HG03342 (cell line): ENCODE data around the gene PISD.
"Not testable (repeated sequence)": the region's sequence is repeated elsewhere in the genome, so short reads cannot be mapped to it uniquely, and the experiment has no call there.

ENCODE experiments used
- ATAC-seq: cut with Tn5 transposase; IDR thresholded peaks from one replicate; pipeline ENCODE4 v1.9.1; 2021; ENCODE audit warnings: mild to moderate bottlenecking, moderate library complexity; ENCODE audit not compliant: unreplicated experiment

PISD gene

DNA sequence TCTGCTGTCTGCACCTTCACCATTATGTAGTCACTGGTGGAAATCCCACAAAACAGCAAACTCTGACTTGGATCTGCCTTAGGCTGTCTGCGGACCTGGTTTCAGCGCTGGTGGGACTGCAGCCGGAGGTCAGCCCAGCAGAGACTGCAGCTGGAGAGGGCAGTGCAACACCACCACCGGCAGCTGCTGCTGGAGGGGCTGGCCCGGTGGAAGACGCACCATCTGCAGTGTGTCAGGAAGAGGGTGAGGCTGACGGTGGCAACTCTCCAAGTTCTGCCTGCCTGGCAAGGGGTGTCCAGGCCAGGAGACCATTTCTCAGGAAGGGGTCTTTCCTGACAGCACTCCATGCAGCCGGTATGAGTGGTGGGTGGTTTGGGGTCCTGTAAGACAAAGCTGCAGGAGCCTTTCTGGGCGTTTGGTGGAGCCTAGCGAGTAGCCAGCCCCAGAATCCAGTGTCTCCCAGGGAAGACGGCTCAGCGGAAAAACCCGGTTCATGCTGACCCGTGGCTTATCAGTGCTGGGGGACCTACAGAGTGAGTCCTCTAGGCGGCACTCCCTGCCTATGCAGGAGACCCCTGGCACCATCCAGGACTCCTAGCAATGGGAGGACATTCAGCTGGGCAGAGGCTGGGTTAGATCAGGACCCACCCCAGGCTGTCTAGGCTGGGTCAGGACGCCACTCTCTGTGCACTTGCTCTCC lies 50.8 kb downstream of the PISD start:
- ATAC-seq: no peak

DNA sequence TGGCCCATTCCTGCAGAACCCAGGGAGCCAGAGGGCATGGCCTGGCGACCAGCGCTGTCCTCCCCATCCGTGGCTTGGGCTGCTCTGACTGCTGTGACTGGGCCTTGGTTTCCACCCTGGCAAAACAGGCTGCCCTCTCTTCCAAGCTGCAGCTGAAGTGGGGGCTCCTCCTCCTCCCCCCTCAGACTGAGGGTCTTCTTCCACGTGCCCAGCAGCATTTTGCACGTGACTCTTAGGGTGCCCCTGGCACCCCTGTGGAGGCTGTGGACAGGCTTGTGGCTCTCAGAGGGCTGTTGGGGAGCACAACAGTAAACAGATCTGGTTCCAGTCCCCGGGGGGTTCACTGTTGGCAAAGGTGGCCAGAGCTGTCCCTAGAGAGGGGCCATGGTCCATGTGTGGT lies 51.4 kb downstream of the PISD start:
- no peak for ATAC-seq

DNA sequence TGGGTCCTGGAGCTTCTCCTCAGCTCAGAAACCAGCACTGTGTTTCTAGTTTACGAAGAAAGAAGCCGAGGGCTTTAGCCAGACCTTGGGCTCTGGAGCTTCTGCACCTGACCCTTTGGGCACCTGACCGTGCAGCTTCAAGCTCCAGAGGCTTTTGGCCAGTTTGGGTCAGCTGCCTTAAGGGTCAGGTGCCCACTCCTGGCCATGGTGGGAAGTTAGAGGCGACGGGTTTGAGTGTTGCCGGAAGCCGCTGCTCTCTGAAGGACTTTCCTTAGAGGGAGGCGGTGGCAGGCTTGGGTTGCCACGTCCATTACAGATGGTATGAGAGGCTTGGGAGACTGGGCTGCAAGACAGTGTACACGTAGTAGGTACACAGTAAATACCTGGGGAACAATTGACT lies 52.3 kb downstream of the PISD start:
- no peak for ATAC-seq

DNA sequence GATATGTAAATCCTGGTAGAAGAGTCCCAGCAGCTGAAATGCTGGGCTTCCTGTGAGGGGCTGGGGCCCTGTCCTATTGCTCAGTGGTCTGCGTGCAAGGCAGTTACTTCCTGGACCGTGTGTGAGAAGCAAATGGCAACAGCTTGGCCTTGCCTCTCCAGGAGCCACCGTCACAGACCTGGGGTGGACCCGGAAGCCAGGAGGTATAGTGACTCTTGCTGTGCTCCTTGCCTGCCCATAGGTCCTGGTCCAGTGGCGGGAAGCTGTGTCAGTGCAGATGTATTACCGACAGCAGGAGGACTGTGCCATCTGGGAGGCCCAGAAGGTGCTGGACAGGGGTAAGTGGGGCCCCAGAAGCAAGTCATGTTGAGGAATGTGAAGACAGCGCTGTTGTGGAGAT lies 54.3 kb downstream of the PISD start:
- ATAC-seq: no peak

DNA sequence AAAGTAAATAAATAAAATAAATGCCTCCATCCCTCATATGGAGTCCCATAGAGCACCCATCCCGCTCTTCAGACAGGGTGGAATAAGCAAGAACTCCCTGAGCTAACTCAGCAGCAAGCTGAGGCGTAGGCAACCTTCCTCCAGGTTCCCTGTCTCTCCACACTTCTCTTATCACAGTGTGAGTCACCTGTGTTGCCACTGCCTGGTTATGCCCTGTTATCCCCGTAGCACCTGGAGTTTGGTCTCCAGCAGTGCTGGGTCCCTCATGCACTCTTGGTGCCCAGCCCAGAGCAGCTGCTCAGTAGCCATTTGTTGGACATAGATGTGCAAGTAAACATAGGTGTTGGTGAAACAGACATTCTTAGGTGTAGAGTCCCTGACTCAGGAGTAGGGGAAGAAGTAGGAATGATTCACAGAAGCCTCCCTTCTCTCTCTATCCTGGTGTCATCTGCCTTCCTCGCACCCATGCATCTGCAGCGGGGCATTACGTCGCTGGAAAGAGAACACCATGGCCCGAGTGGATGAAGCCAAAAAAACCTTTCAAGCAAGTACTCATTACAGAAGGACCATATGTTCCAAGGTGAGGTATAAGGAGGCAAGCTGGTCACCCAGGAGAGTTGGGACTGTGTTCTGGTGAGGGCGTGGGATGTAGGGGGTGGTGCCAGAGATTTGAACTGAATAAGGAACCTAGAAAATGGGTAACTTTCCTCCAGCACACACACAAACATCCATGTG lies 56.0 kb downstream of the PISD start:
- no peak for ATAC-seq

DNA sequence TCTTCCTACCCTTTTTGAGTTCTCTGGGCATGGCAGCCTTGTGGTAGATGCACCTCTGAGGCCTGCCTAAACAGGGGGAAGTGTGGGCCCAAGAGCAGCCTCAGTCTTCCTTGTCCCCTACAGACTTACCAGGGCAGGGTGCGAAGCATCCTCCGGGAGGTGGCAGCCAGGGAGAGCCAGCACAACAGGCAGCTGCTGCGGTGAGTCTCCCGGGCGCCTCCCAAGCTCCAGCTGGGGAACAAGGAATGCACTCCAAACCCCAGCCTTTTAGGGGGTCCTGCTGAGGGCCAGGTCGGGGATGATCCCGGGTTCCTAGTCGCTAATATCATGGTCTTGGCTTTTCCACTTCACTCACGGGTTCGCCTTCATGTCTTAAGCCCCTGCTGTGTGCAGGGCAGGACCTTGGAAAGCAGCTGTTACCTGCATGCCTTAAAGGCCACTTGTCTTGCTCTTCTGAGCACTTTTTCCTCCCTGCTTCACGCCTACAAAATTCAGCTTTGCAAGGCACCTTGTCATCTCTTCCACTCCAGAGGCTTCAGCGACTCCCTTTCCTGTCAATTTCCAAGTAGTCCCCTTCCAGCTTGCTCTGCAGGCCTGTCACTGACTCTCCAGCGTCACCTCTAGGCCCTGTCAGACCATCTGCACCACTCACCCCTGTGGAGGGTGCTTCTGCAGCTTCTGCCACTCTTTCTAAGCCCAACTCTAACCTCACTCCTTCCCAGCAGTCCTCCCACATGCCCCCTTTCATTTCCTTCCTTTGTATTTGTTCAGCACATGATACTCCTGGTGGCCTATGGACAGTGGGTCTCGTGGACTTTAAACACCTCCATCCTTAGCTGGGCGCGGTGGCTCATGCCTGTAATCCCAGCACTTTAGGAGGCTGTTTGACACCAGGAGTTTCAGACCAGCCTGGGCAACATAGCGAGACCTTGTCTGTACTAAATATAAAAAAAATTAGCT lies 57.0 kb downstream of the PISD start:
- ATAC-seq: no peak

DNA sequence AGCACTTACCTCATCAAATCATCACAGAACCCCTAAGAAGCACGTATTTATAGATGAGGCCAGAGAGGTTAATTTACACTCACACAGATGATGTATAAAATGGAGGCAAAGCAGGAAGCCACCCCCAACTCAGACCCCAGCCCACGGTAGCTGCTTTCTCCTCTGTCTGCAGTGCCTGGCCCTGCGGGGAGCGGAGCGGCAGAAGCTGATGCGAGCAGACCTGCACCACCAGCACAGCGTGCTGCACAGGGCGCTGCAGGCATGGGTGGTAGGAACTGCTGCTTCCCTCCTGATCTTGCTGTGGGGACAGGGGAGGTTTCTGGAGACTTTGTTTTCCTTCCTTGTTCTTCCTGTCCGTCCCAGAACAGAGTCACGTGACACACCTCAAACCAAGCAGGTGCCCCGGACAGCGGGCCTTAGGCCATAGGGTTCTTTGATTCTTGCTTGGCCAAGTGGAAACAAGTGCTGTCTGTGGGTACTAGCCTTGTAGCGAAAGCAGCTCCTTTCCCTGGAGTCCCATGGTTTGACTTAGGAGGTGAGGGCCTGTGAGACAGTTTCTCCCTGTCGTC lies 57.8 kb downstream of the PISD start:
- ATAC-seq: no peak

DNA sequence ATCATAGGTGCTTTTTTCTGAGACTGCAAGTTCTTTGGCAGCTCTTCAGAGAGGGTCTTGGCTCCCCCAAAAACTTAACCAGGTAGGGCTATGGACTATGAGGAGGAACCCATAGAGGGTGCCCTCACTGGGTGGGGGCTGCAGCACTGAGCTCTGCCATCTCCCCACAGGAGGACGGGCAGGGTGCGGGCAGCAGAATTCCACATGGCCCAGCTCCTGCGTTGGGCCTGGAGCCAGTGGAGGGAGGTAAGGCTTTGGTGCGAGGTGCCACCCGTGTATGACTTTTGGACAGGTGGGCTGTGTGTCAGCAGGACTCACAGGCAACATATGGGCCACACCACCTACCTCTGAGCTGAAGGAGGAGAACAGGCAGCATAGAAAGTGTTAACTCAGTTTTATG lies 58.4 kb downstream of the PISD start:
- no peak for ATAC-seq

DNA sequence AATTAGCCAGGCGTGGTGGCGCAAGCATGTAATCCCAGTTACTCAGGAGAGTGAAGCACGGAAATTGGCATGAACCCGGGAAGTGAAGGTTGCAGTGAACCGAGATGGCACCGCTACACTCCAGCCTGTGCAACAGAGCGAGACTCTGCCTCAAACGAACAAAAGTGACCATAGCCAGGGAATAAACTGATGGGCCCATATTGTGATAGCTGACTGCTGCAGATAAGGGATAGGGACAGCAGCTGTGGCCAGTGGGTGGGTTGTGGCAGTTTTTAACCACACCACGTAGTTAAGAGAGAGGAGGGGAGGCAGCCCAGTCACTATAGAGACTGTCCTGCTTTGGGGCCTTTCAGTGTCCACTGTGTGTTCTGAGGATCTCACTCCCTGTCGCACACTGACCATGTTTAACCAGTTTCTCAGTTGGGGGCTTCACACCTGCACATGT lies 58.9 kb downstream of the PISD start:
- ATAC-seq: no peak

DNA sequence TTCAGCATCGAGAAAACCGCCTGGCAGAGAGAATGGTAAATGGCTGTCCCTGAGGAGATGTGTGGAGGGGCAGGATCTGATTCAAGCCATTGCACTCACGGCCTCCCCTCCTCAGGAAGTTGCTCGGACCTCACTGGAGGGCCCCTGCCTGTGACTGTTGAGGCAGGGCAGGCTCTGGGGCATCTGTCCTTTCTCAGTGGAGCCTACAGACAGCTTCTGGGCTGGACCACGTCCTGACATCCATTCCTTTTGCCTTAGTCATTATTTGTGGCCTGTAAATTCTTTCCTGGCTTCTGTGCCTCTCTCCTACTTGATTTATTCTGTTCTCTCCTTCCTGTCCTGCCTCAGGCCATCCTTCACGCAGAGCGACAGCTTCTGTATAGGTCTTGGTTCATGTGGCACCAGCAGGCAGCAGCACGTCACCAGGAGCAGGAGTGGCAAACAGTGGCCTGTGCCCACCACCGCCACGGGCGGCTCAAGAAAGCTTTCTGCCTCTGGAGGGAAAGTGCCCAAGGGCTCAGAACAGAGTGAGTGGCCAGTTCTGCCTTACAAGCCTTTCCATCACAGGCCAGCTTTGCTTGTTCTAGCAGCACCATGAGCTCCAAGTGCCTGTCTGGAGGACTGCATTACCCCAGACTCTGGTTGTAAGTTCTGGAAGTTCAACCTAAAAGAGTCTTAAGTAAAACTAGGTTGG lies 59.6 kb downstream of the PISD start:
- ATAC-seq: no peak

DNA sequence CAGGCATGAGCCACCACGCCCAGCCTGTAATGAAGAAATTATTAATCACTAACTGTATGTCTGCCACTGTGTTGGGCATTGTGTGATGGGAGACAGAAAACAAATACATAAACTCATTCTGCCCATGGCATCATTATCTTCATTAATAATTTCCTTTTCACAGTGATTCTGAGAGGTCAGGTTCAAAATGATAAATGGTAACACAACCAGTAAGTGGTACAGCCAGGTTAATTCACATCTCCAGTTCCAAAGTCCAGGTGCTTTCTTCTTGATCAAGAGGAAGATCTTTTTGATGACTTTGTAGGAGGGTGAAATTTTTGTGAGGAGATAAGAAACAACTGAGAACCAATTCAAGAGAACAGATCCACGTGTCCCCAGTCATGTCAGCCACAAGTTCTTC lies 66.7 kb downstream of the PISD start:
- no peak for ATAC-seq

DNA sequence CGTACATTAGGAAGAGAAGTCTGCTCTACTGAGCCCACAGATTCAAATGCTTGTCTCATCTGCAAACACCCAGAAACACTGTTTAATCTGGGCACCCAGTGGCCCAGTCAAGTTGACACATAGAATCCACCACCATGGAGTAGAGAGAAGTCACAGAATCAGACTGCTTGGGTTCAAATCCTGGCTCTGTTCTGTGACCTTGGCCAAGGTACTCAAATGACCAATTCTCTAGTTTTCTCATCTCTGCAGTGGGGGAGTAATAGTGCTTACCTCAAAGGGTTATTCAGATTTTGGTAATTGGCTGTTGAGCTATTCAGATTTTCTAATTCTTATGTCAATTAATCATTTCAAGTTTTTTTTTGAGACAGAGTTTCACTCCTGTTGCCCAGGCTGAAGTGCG lies 71.9 kb downstream of the PISD start:
- ATAC-seq: not testable (repeated sequence)

DNA sequence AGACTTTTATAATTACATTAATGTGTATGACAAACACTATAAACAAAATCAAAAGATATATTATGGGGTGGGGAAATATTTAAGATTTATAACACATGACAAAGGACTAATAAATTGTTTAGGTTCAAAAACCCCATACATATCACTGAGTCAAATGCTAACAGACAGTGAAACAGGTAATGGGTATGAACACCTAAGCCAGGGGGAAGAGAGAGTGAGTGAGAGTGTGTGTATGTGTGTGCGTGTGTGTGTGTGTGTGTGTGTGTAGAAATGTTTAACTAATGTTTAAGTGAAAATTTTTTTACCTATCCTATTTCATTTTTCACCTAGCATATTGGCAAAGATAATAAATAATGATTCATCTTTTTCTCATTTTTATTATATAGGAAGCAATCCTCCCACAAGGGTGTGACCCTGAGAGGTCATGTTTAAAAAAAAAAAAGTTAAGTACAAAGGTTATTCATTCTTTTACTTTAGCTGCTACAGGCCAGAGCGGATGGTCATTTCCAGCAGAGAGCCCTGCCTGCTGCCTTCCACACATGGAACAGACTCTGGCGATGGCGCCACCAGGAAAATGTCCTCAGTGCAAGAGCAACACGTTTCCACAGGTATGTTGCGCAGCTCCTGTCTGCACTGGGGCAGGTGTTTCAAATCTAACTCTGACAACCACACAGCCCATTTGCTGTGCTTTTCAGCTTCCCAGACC lies 72.9 kb downstream of the PISD start:
- ATAC-seq: no peak

DNA sequence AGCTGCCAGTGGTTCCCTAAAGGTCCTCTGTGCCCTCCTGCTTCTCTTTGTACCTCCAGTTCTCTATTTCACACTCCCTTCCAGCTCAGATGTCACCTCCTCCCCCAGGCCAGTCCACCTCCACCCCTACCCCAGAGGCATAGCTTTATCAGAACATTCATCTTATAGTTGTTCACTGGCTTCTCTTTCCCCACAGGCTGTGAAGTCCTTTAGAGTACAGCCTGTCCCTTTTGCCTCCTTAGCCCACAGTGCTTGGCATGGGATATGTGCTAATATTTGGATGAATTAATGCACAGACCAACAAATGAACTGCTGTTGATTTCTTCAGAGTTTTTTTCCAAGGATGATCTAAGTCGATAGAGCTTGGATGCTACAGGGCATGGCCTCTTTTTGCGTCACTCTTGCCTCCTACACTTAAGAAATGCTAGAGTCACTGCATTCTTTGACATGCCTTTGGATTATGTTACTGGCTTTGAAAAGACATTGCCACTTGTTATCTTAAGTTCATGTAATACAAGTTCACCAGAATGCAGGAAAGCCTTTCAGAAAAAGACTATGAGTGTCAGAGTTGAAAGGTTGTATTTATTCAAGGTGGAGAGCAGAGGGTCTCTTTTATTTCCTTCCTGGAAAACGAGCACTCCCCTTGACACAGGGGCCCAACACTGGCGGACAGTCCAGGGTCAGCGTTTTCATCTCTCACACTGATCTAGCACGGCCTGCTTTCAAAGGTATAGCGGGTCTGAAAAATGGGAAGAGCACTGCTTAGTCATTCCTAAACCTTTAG lies 75.7 kb downstream of the PISD start:
- no peak for ATAC-seq

DNA sequence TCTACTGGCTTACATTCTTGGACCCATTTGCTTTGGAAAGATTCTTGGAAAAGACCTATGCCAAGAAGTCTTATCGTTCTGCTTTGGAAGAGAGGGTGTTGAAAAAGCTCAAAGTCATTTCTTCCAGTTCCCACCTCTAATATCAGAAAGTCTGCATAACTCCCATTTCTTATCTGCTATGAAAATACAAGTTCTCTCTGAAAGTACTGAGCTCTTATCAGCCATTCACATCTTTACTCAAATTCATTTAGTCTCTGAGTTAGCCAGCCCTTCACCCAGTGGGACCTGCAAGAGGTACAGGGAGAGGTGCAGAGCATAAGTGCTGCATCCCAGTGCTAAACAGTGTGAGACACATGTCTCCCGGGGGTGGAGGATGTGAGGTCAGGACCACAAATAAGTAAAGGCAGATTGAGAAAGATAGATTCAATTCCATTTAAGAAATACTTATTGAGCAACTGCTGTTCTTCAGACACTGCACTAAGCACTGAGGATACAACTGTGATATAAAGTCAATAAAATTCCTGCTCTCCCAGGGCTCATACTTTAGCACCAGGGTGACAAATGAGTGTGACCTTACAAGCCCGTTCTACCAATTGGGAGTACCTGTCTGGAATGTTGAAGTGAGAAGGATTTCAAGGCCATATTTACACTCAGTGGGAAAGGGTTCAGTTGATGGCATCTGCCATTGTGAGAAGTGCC lies 76.7 kb downstream of the PISD start:
- no peak for ATAC-seq

DNA sequence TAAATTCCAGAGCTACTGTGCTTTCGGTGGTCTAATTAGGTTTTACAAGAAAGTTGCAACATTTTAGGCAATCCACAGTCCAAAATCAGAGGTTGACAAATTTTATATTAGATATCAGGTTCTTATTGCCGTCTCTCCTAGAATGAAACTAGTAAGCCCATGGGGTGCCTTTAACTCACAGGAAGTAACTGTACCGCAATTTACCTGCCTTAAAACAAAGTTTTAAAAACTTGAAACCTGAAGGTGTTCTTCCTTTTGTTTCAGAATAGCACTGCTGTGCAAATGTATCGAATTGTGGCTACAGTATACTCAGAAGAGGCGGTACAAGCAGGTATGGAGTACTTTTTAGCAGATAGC lies 77.2 kb downstream of the PISD start:
- no peak for ATAC-seq

DNA sequence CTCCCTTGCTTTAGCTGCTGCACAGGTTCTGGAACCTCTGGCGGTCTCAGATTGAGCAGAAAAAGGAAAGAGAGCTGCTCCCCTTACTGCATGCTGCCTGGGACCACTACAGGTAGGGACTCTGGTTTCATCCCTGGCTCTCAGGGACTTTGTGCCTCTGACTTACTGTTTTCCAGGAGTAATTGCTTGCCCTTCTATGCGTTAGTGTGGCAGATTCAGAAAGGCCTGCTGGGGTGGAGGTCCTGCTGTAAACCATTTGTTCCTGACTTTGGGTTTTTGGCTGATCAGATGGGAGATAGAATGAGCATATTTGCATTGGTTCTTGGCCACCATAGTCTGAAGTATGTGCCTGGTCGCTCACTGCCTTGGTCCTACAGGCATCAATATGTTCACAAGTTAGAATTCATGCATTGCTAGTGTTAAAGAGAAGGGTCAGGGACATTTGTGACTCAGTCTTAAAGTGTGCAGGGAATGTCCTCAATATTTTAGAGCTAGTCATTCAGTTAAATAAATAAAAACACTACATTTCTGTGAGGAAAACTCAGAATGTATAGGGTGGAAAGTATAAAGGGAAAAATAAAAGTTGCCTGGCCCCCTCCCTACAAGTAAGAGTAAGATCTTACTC lies 78.0 kb downstream of the PISD start:
- no peak for ATAC-seq

DNA sequence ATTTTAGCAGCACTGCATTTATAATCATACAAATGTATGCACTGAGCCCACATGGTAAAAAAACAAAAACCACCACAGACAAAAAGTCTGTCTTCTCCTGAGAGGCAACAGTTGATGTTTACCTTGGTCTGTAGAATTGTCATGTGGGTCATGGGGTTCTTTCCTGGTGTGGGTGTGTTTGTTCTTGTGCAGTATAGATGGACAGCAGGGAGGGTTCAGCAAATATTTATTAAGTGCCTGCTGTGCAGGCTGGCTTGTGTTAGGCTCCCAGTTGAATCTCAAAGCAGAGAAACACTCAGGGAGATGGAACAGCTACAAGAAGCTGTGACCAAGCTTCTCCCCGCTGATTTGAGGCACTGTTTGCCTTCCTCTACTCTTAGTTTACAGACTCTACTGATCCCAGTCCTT lies 82.2 kb downstream of the PISD start:
- no peak for ATAC-seq
